OCI-LY1 (cell line): ENCODE measurements around the gene INPP4A.

Experiments
- CTCF ChIP-seq: fragments of 200-600 bp; sonication (generic), shearing (Covaris generic); IDR thresholded peaks from 2 replicates; pipeline ENCODE4 v1.5.1; 2017; ENCODE audit warnings: mild to moderate bottlenecking, antibody characterized with exemption, low read length, moderate library complexity, mixed read lengths
- EZH2 ChIP-seq: fragments of 200-600 bp; sonication (generic), shearing (Covaris generic); IDR thresholded peaks from 2 replicates; pipeline ENCODE4 v1.8.0; 2017; ENCODE audit warnings: borderline replicate concordance, mixed run types, mild to moderate bottlenecking, antibody characterized with exemption, low read length, moderate library complexity, mixed read lengths

DNA sequence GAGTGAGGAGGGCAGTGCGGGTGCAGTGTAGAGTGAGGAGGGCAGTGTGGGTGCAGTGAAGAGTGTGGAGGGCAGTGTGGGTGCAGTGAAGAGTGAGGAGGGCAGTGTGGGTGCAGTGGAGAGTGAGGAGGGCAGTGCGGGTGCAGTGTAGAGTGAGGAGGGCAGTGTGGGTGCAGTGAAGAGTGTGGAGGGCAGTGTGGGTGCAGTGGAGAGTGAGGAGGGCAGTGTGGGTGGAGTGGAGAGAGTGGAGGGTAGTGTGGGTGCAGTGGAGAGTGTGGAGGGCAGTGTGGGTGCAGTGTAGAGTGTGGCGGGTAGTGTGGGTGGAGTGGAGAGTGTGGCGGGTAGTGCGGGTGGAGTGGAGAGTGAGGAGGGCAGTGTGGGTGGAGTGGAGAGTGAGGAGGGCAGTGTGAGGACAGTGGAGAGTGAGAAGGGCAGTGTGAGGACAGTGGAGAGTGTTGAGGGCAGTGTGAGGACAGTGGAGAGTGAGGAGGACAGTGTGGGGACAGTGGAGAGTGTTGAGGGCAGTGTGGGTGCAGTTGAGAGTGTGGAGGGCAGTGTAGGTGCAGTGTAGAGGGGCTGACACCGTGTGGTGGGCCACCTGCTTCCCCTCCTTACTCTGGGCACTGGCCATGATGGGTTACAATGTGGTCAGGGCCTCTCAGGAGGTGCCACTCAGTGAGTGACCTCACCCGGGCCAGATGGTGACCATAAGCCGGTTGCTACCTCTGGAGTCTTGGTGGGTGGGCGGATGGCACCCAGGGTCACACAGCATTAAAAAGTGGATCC is 28.5 kb downstream of the INPP4A start:
- TF ChIP-seq CTCF (no peak), EZH2 (no peak)
